Caco-2 (cell line): Measurements from ENCODE around the gene ITGB4. TPM values are rescaled to one million over a fixed set of nuclear protein-coding genes. Genes with fewer than 3 reads are reported as not detected.

ENCODE experiments used
- BruUV-seq: library from RNA; stranded (reverse); fragments of 400-500 nt; replicated peaks from 2 replicates; lab custom pipeline; 2021; lab: Mats Ljungman, UMichigan
- CTCF ChIA-PET: fragments of 300-600 bp; sonication (Branson Sonifier 250); formaldehyde crosslinking; loops from one replicate; lab custom pipeline; 2022; ENCODE audit warnings: antibody characterized with exemption; lab: Charles Lee
- POLR2A ChIA-PET: fragments of 300-600 bp; sonication (Branson Sonifier 250); formaldehyde crosslinking; loops from one replicate; lab custom pipeline; 2022; ENCODE audit warnings: antibody characterized with exemption; lab: Charles Lee
- DNase-seq, 2 experiments: peaks; one replicate each; pipeline versions ENCODE4 v3.0.0 to v3.0.0-alpha.2; 2020 to 2022
- H3K27me3 ChIP-seq: replicated peaks from 2 replicates; pipeline ENCODE4 v1.6.0; 2011; ENCODE audit warnings: low read length; ENCODE audit not compliant: control insufficient read depth, insufficient read depth
- H3K36me3 ChIP-seq: 2 replicates; pipeline ENCODE4 v1.5.1; 2011; ENCODE audit warnings: low read length; ENCODE audit not compliant: control insufficient read depth, insufficient read depth
- H3K4me1 ChIP-seq: fragments of 250-450 bp; sonication (Bioruptor Pico); 2 replicates; pipeline ENCODE4 v1.5.1; 2020; ENCODE audit warnings: mild to moderate bottlenecking
- H3K4me3 ChIP-seq: 2 replicates; pipeline ENCODE4 v1.5.1; 2011; ENCODE audit warnings: low read depth, mild to moderate bottlenecking, control low read depth, low read length
- H3K9me3 ChIP-seq: fragments of 250-450 bp; sonication (Bioruptor Pico); 2 replicates; pipeline ENCODE4 v1.5.1; 2020; ENCODE audit warnings: mild to moderate bottlenecking, moderate library complexity
- H3K27ac Mint-ChIP-seq: one replicate; pipeline ENCODE4 v1.8.0; 2022; ENCODE audit warnings: mixed read lengths; ENCODE audit not compliant: unreplicated experiment
- H3K27me3 Mint-ChIP-seq: one replicate; pipeline ENCODE4 v1.8.0; 2022; ENCODE audit warnings: mixed read lengths; ENCODE audit not compliant: insufficient read depth, unreplicated experiment
- H3K36me3 Mint-ChIP-seq: one replicate; pipeline ENCODE4 v1.8.0; 2022; ENCODE audit warnings: mild to moderate bottlenecking, mixed read lengths; ENCODE audit not compliant: insufficient read depth, unreplicated experiment
- H3K4me1 Mint-ChIP-seq: one replicate; pipeline ENCODE4 v1.8.0; 2022; ENCODE audit warnings: low read depth, mixed read lengths; ENCODE audit not compliant: unreplicated experiment
- H3K4me3 Mint-ChIP-seq: one replicate; pipeline ENCODE4 v1.8.0; 2022; ENCODE audit warnings: mild to moderate bottlenecking, moderate library complexity, mixed read lengths; ENCODE audit not compliant: unreplicated experiment
- H3K9me3 Mint-ChIP-seq: one replicate; pipeline ENCODE4 v1.8.0; 2022; ENCODE audit warnings: mixed read lengths; ENCODE audit not compliant: unreplicated experiment
- intact Hi-C: fragments of 100-400 bp; cut with micrococcal nuclease; formaldehyde crosslinking; loops from one replicate; pipeline ENCODE4 v1.10.0; 2022; ENCODE audit not compliant: unreplicated experiment
- total RNA-seq: library from RNA; stranded (reverse); gene quantifications from 2 replicates; pipeline ENCODE4 v1.2.3, GENCODE V29; 2022
- TF ChIP-seq, protein P1 (sequence below), 2 experiments: fragments of 200-600 bp in 1 of 2; IDR thresholded peaks; 1 replicate in 1 of 2; 2 replicates in 1 of 2; pipeline versions ENCODE4 v1.5.1 to v1.8.0; 2011 to 2022; ENCODE audit warnings: antibody characterized with exemption in 1 of 2, control low read depth in 1 of 2, inconsistent platforms in 1 of 2, low read depth in 1 of 2, low read length in 1 of 2, mild to moderate bottlenecking in 1 of 2, moderate library complexity in 1 of 2; ENCODE audit not compliant: insufficient read depth in 1 of 2, severe bottlenecking in 1 of 2, unreplicated experiment in 1 of 2

Gene ITGB4
- total RNA-seq, 1 experiment from 2014 or later = 50.8 TPM

GRCh38 chr17:75754378-75755204 lies 33.3 kb downstream of the ITGB4 start:
- DNase-seq = no peak
- Histone ChIP-seq H3K27me3 (no peaks in the 10 kb centered on the region), H3K4me1 (peaks cover 7% of the 10 kb centered on the region), H3K4me3 (no peak overlapping the region), H3K36me3 (peaks cover 3% of the 10 kb centered on the region; the same call in 1 of the 2 replicates), H3K9me3 (no peaks in the 10 kb centered on the region)
- TF ChIP-seq, protein P1, sequence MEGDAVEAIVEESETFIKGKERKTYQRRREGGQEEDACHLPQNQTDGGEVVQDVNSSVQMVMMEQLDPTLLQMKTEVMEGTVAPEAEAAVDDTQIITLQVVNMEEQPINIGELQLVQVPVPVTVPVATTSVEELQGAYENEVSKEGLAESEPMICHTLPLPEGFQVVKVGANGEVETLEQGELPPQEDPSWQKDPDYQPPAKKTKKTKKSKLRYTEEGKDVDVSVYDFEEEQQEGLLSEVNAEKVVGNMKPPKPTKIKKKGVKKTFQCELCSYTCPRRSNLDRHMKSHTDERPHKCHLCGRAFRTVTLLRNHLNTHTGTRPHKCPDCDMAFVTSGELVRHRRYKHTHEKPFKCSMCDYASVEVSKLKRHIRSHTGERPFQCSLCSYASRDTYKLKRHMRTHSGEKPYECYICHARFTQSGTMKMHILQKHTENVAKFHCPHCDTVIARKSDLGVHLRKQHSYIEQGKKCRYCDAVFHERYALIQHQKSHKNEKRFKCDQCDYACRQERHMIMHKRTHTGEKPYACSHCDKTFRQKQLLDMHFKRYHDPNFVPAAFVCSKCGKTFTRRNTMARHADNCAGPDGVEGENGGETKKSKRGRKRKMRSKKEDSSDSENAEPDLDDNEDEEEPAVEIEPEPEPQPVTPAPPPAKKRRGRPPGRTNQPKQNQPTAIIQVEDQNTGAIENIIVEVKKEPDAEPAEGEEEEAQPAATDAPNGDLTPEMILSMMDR (IDR thresholded peaks at IDR 0.05; ENCODE audit: insufficient read depth in 1 of 2, low read depth in 1 of 2, low read length in 1 of 2, severe bottlenecking in 1 of 2, unreplicated experiment in 1 of 2) = no peak
- Mint-ChIP-seq H3K27ac (no peak overlapping the region), H3K27me3 (no peaks in the 10 kb centered on the region), H3K4me1 (peaks cover 13% of the 10 kb centered on the region), H3K4me3 (no peak overlapping the region), H3K36me3 (peaks cover 31% of the 10 kb centered on the region), H3K9me3 (no peaks in the 10 kb centered on the region)
- POLR2A ChIA-PET = no interaction called here
- intact Hi-C loops = no loop called here
- no TSS peak for BruUV-seq
- CTCF ChIA-PET = no interaction called here

DNA sequence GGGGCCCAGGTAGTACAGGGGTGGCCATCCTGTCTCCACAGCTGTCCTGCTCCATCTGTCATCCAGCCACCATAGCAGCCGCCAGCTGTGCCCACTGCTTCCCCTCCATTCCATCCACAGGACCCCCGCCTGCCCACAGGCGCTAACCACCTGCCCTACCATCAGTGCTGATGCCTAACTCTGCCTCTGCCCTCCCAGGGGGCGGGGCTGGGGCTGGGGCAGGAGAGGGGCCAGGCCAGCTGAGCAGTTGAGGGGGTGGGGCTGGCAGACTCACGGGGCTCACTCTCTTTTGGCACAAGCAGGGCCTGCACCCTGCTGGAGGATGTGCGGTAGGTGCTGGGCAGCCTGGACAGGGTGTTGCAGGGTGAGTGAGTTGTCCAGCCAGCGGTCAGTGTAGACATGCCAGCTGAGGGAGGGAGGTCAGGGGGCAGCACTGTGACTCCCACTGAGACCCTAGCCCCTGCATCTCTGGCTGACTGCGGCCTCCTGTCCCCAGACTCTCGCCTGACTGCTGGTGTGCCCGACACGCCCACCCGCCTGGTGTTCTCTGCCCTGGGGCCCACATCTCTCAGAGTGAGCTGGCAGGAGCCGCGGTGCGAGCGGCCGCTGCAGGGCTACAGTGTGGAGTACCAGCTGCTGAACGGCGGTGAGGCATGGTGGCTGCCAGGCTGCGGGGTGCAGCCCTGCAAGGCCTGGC lies 34.1 kb downstream of the ITGB4 start:
- Histone ChIP-seq H3K36me3 (peaks cover 3% of the 10 kb centered on the region; the same call in 1 of the 2 replicates), H3K27me3 (no peaks in the 10 kb centered on the region), H3K9me3 (no peaks in the 10 kb centered on the region), H3K4me3 (no peak overlapping the region), H3K4me1 (peaks cover 15% of the 10 kb centered on the region)
- TF ChIP-seq, protein P1 (IDR thresholded peaks at IDR 0.05; ENCODE audit: insufficient read depth in 1 of 2, low read depth in 1 of 2, low read length in 1 of 2, severe bottlenecking in 1 of 2, unreplicated experiment in 1 of 2) = no peak
- no peak for DNase-seq
- ChIA-PET CTCF (interaction anchor here (1.3 kb wide), 1 partner anchor 7 kb away, joined by 4 read pairs; no protein-coding TSS in a partner anchor), POLR2A (no interaction called here)
- no peak overlapping the region for H3K27ac Mint-ChIP-seq
- no peaks in the 10 kb centered on the region for H3K9me3 Mint-ChIP-seq
- H3K4me3 Mint-ChIP-seq = no peak overlapping the region
- H3K36me3 Mint-ChIP-seq = peaks cover 25% of the 10 kb centered on the region
- intact Hi-C loops = no loop called here
- peaks cover 13% of the 10 kb centered on the region for H3K4me1 Mint-ChIP-seq
- no TSS peak for BruUV-seq
- no peaks in the 10 kb centered on the region for H3K27me3 Mint-ChIP-seq

GRCh38 chr17:75755990-75756389 lies 34.7 kb downstream of the ITGB4 start:
- H3K4me1 Mint-ChIP-seq = peaks cover 13% of the 10 kb centered on the region
- H3K27me3 ChIP-seq = no peaks in the 10 kb centered on the region
- H3K36me3 Mint-ChIP-seq = peaks cover 25% of the 10 kb centered on the region
- H3K36me3 ChIP-seq = peaks cover 3% of the 10 kb centered on the region; the same call in 1 of the 2 replicates
- H3K4me3 Mint-ChIP-seq = no peak overlapping the region
- no peaks in the 10 kb centered on the region for H3K27me3 Mint-ChIP-seq
- ChIA-PET POLR2A (interaction anchor here (0.6 kb wide), 1 partner anchor 134 kb away, joined by 5 read pairs; no protein-coding TSS in a partner anchor), CTCF (interaction anchor here (1.3 kb wide), 1 partner anchor 8 kb away, joined by 4 read pairs; no protein-coding TSS in a partner anchor)
- no TSS peak for BruUV-seq
- TF ChIP-seq, protein P1 (IDR thresholded peaks at IDR 0.05; ENCODE audit: insufficient read depth in 1 of 2, low read depth in 1 of 2, low read length in 1 of 2, severe bottlenecking in 1 of 2, unreplicated experiment in 1 of 2) = no peak
- no peaks in the 10 kb centered on the region for H3K9me3 ChIP-seq
- H3K4me3 ChIP-seq = no peak overlapping the region
- H3K4me1 ChIP-seq = peaks cover 20% of the 10 kb centered on the region
- DNase-seq = no peak
- intact Hi-C loops = no loop called here
- H3K9me3 Mint-ChIP-seq = no peaks in the 10 kb centered on the region
- H3K27ac Mint-ChIP-seq = no peak overlapping the region
